HFFc6 (cell line): Measurements from ENCODE around the gene CRADD. TPM values are rescaled to one million over a fixed set of nuclear protein-coding genes. Genes with fewer than 3 reads are reported as not detected.
"Not testable (repeated sequence)": the region's sequence is repeated elsewhere in the genome, so short reads cannot be mapped to it uniquely, and the experiment has no call there.

Source experiments
- DNase-seq: peaks from one replicate; pipeline ENCODE4 v3.0.0-alpha.2; 2018
- H3K27ac Mint-ChIP-seq: 2 replicates; pipeline ENCODE4 v1.8.0; 2020; ENCODE audit warnings: mild to moderate bottlenecking, mixed read lengths
- H3K27me3 Mint-ChIP-seq: 2 replicates; pipeline ENCODE4 v1.8.0; 2021; ENCODE audit warnings: mild to moderate bottlenecking, moderate library complexity, mixed read lengths; ENCODE audit not compliant: insufficient read depth
- H3K36me3 Mint-ChIP-seq: 2 replicates; pipeline ENCODE4 v1.8.0; 2021; ENCODE audit warnings: low read depth, mixed read lengths
- H3K4me1 Mint-ChIP-seq: 2 replicates; pipeline ENCODE4 v1.8.0; 2020; ENCODE audit warnings: low read depth, mixed read lengths
- H3K4me3 Mint-ChIP-seq: 2 replicates; pipeline ENCODE4 v1.8.0; 2020; ENCODE audit warnings: mild to moderate bottlenecking, moderate library complexity, mixed read lengths
- H3K9me3 Mint-ChIP-seq: 2 replicates; pipeline ENCODE4 v1.8.0; 2020; ENCODE audit warnings: mild to moderate bottlenecking, mixed read lengths
- CTCF ChIP-seq: fragments of 200-600 bp; sonication (generic); IDR thresholded peaks from 2 replicates; pipeline ENCODE4 v1.5.0; 2021; ENCODE audit warnings: antibody characterized with exemption, mild to moderate bottlenecking
- total RNA-seq, 6 experiments: library from RNA; stranded (reverse); fragmentation: NEBNext Ultra II Directional; extraction: Animal tissue kit (Norgen Biotek cat#: 25700); gene quantifications; 2 replicates in 1 of 6; 3 replicates in 5 of 6; pipeline ENCODE4 v1.2.3, GENCODE V29; 2021

The CRADD gene
- total RNA-seq, 6 experiments from 2014 or later: 15.3 to 20.1 (median 17.9) TPM

- H3K36me3 Mint-ChIP-seq: peaks cover 9% of the 10 kb centered on the region; the same call in 1 of the 2 replicates
- no peak for DNase-seq
- no peaks in the 10 kb centered on the region; the same call in 1 of the 2 replicates for H3K9me3 Mint-ChIP-seq
- no peaks in the 10 kb centered on the region for H3K27me3 Mint-ChIP-seq
- no peak overlapping the region for H3K27ac Mint-ChIP-seq
- no peak for TF ChIP-seq CTCF
- no peak overlapping the region for H3K4me3 Mint-ChIP-seq
- H3K4me1 Mint-ChIP-seq: peaks cover 47% of the 10 kb centered on the region
Observed at GRCh38 chr12:93638954-93639353, 38.2 kb upstream of the CRADD start.

GRCh38 chr12:93639406-93639805, 37.8 kb upstream of the CRADD start:
- Mint-ChIP-seq H3K27me3 (no peaks in the 10 kb centered on the region), H3K4me3 (no peak overlapping the region), H3K4me1 (peaks cover 43% of the 10 kb centered on the region), H3K9me3 (no peaks in the 10 kb centered on the region; the same call in 1 of the 2 replicates), H3K36me3 (peaks cover 9% of the 10 kb centered on the region; the same call in 1 of the 2 replicates), H3K27ac (no peak overlapping the region)
- no peak for TF ChIP-seq CTCF
- DNase-seq: no peak

GRCh38 chr12:93641380-93641779, 35.8 kb upstream of the CRADD start:
- not testable (repeated sequence) for H3K4me3 Mint-ChIP-seq, H3K9me3 Mint-ChIP-seq, DNase-seq, H3K36me3 Mint-ChIP-seq, H3K27ac Mint-ChIP-seq, H3K27me3 Mint-ChIP-seq
- H3K4me1 Mint-ChIP-seq: peaks cover 45% of the 10 kb centered on the region

- no peak for DNase-seq
Observed at GRCh38 chr12:93642751-93643150, 34.4 kb upstream of the CRADD start.

GRCh38 chr12:93645702-93646101, 31.5 kb upstream of the CRADD start:
- H3K4me3 Mint-ChIP-seq: no peak overlapping the region
- TF ChIP-seq CTCF: no peak
- H3K9me3 Mint-ChIP-seq: no peaks in the 10 kb centered on the region; the same call in 1 of the 2 replicates

More at GRCh38 chr12:93642751-93643150, 34.4 kb upstream of the CRADD start:
- Mint-ChIP-seq H3K36me3 (peaks cover 9% of the 10 kb centered on the region; the same call in 1 of the 2 replicates), H3K9me3 (no peaks in the 10 kb centered on the region; the same call in 1 of the 2 replicates), H3K27me3 (no peaks in the 10 kb centered on the region), H3K4me3 (no peak overlapping the region), H3K4me1 (peaks cover 41% of the 10 kb centered on the region), H3K27ac (no peak overlapping the region)
- TF ChIP-seq CTCF: no peak

GRCh38 chr12:93650626-93651025, 26.5 kb upstream of the CRADD start:
- no peak overlapping the region for H3K4me3 Mint-ChIP-seq
- no peak for TF ChIP-seq CTCF
- H3K27me3 Mint-ChIP-seq: no peaks in the 10 kb centered on the region
- H3K27ac Mint-ChIP-seq: no peak overlapping the region
- no peaks in the 10 kb centered on the region for H3K36me3 Mint-ChIP-seq
- no peaks in the 10 kb centered on the region for H3K9me3 Mint-ChIP-seq
- DNase-seq: no peak
- H3K4me1 Mint-ChIP-seq: peaks cover 5% of the 10 kb centered on the region

More at GRCh38 chr12:93645702-93646101, 31.5 kb upstream of the CRADD start:
- DNase-seq: peak; percentile 21
- Mint-ChIP-seq H3K27ac (no peak overlapping the region), H3K36me3 (peaks cover 9% of the 10 kb centered on the region; the same call in 1 of the 2 replicates), H3K4me1 (peaks cover 26% of the 10 kb centered on the region), H3K27me3 (no peaks in the 10 kb centered on the region)
